22Rv1 (cell line): ENCODE data around the gene CYLD.

Source experiments
- CTCF ChIP-seq: fragments of 450-650 bp; IDR thresholded peaks from 2 replicates; pipeline ENCODE4 v1.5.1; 2017; ENCODE audit warnings: mild to moderate bottlenecking
- ZFX ChIP-seq: fragments of 450-650 bp; IDR thresholded peaks from 2 replicates; pipeline ENCODE4 v1.6.1; 2017; ENCODE audit warnings: antibody characterized with exemption, borderline replicate concordance

- TF ChIP-seq CTCF = no peak
- no peak for TF ChIP-seq ZFX
Measured at GRCh38 chr16:50838165-50838564, 96.3 kb downstream of the CYLD start.
